T-cell (primary cell): ENCODE data around the gene AGGF1. TPM values are rescaled to one million over a fixed set of nuclear protein-coding genes. Genes with fewer than 3 reads are reported as not detected.
A peak's percentile ranks its signal among the peaks of the same experiment; 100 is the strongest.

ENCODE experiments used
- ATAC-seq, 4 experiments: fragments of 200-7000 bp in 3 of 4; fragments of 150-1000 bp in 1 of 4; cut with Tn5 transposase; replicated peaks in 1 of 4; 1 replicate in 3 of 4; 2 replicates in 1 of 4; pipeline ENCODE4 v1.10.0; 2021; ENCODE audit warnings: moderate library complexity in 3 of 4, mild to moderate bottlenecking in 2 of 4, moderate number of reproducible peaks in 1 of 4
- CTCF ChIA-PET, 2 donors: fragments of 300-600 bp; sonication (Branson Sonifier 250); formaldehyde crosslinking; loops; one replicate each; lab custom pipeline; 2022; ENCODE audit warnings: antibody characterized with exemption in 2 of 2; lab: Charles Lee
- POLR2A ChIA-PET, 2 donors: fragments of 300-600 bp; sonication (Branson Sonifier 250); formaldehyde crosslinking; loops; one replicate each; lab custom pipeline; 2022; ENCODE audit warnings: antibody characterized with exemption in 2 of 2; lab: Charles Lee
- DNase-seq, 35 experiments: peaks; one replicate each; pipeline versions ENCODE4 v3.0.0 to v3.0.0-alpha.2; 2013 to 2023
- H3K27ac ChIP-seq: one replicate; pipeline ENCODE4 v1.5.1; 2013; ENCODE audit warnings: low read length
- H3K27me3 ChIP-seq, 2 experiments: replicated peaks in 1 of 2; 1 replicate in 1 of 2; 2 replicates in 1 of 2; pipeline versions ENCODE4 v1.6.1 to v1.7.0; 2013; ENCODE audit warnings: low read length in 1 of 2, mixed read lengths in 1 of 2; ENCODE audit not compliant: control insufficient read depth in 2 of 2, insufficient read depth in 2 of 2; ENCODE audit errors: extremely low read depth in 1 of 2
- H3K36me3 ChIP-seq, 2 donors: 1 replicate in 1 of 2; 2 replicates in 1 of 2; pipeline versions ENCODE4 v1.6.1 to v1.7.0; 2013; ENCODE audit warnings: low read length in 1 of 2; ENCODE audit not compliant: control insufficient read depth in 2 of 2, insufficient read depth in 1 of 2; ENCODE audit errors: extremely low read depth in 1 of 2
- H3K4me1 ChIP-seq, 2 experiments: 1 replicate in 1 of 2; 2 replicates in 1 of 2; pipeline versions ENCODE4 v1.6.1 to v1.7.0; 2013; ENCODE audit warnings: low read length in 2 of 2, mixed read lengths in 1 of 2; ENCODE audit not compliant: insufficient read depth in 2 of 2, control insufficient read depth in 1 of 2; ENCODE audit errors: extremely low read depth in 1 of 2
- H3K4me3 ChIP-seq, 2 donors: 1 replicate in 1 of 2; 2 replicates in 1 of 2; pipeline versions ENCODE4 v1.5.1 to v1.7.0; 2013; ENCODE audit warnings: mild to moderate bottlenecking in 2 of 2, low read length in 1 of 2, moderate library complexity in 1 of 2; ENCODE audit not compliant: control insufficient read depth in 1 of 2; ENCODE audit errors: extremely low read depth in 1 of 2
- H3K9me3 ChIP-seq: 2 replicates; pipeline ENCODE4 v1.7.0; 2013
- H3K27ac Mint-ChIP-seq, 2 donors: one replicate each; pipeline ENCODE4 v1.8.0; 2020 to 2021; ENCODE audit warnings: mild to moderate bottlenecking in 2 of 2, mixed read lengths in 2 of 2
- H3K27me3 Mint-ChIP-seq, 2 donors: one replicate each; pipeline ENCODE4 v1.8.0; 2021 to 2022; ENCODE audit warnings: mixed read lengths in 2 of 2
- H3K36me3 Mint-ChIP-seq: one replicate; pipeline ENCODE4 v1.8.0; 2021; ENCODE audit warnings: mixed read lengths
- H3K4me1 Mint-ChIP-seq, 3 donors: one replicate each; pipeline ENCODE4 v1.8.0; 2020 to 2022; ENCODE audit warnings: mixed read lengths in 3 of 3, mild to moderate bottlenecking in 1 of 3
- H3K4me3 Mint-ChIP-seq, 3 donors: one replicate each; pipeline ENCODE4 v1.8.0; 2020 to 2022; ENCODE audit warnings: mild to moderate bottlenecking in 3 of 3, mixed read lengths in 3 of 3, moderate library complexity in 3 of 3
- H3K9me3 Mint-ChIP-seq, 3 donors: one replicate each; pipeline ENCODE4 v1.8.0; 2020 to 2022; ENCODE audit warnings: mixed read lengths in 3 of 3
- WGBS: methylation state at CpG from one replicate; pipeline ENCODE4 v1.1.5; 2013; ENCODE audit warnings: missing lambda C conversion rate; ENCODE audit not compliant: insufficient coverage; 5-methylcytosine and 5-hydroxymethylcytosine counted together
- total RNA-seq, 35 experiments: library from RNA in 6 of 35; stranded (reverse) in 6 of 35; fragments of 120-200 nt in 1 of 35; gene quantifications; one replicate each; pipeline versions ENCODE4 v1.2.1 to v1.2.4 and lab custom pipeline; 2013 to 2026

The AGGF1 gene
- total RNA-seq, 5 donors from 2014 or later (not counting 1 experiment from before 2014, with no cell fraction given), result 16.7 to 32.7 (median 27.5) TPM

DNA sequence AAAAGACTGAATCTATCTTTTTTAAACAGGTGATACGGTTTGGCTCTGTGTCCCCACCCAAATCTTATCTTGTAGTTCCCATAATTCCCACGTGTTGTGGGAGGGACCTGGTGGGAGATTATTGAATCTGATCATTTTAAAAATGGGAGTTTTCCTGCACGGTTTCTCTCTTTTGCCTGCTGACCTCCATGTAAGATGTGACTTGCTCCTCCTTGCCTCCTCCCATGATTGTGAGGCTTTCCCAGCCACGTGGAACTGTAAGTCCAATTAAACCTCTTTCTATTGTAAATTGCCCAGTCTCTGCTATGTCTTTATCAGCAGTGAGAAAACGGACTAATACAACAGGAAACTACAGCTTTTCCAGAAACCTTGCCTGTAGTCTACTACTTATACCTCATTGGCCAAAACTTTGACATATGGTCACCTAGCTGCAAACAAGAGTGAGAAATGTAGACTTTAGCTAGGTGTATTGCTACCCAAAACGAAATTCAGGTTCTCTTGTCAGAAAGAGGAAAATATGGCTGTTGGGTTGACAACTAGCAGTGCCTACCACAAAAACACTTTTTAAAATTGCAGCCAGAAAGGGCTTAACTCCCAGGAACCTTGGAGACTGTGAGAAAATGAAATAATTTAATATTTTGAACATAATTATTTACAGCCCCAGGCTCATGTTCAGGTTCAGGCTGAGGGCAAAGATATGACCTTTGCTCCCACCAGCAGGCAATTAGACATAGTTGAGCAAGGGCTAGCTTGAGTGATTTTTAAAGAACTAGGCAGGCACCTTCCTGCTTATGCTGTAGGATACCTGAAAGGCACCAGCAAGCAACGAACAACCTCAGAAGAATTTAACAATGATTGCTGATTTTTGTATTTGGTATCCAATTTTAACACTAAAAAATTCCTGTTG is 7.4 kb upstream of the AGGF1 start:
- H3K4me1 Mint-ChIP-seq, result no peaks in the 10 kb centered on the region

DNA sequence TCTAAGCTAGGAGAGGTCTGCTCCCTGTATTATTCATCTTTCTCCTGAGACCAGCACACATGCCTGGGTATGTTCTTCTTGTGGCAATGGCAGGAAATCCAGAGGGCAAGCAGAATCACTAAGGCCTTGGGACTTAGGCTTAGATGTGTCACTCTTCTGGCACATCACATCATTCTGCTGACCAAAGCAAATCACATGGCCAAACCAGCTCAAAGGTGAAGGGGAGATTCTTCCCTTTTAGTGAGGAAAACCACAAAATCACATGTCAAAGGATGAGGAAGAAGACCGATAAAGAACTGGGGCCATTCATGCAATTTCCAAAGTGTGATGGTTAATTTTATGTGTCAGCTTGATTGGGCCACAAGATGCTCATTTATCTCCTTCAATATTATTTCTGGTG is 5.7 kb upstream of the AGGF1 start:
- POLR2A ChIA-PET, result no interaction called here
- Histone ChIP-seq H3K9me3 (peaks cover 8% of the 10 kb centered on the region), H3K4me1 (peaks cover 0 to under 1% of the 10 kb centered on the region in 2 experiments), H3K4me3 (no peak overlapping the region), H3K27ac (no peak overlapping the region), H3K27me3 (peaks cover 0 to 11% of the 10 kb centered on the region in 2 experiments), H3K36me3 (no peaks in the 10 kb centered on the region)
- no peak overlapping the region for H3K4me3 Mint-ChIP-seq
- WGBS, result no CpG with 5 or more reads among the region's 1 CpG
- ATAC-seq, result no peak
- peaks cover 0 to 4% (median 2%) of the 10 kb centered on the region in 3 donors for H3K4me1 Mint-ChIP-seq
- peaks cover 17 to 26% of the 10 kb centered on the region in 2 donors for H3K27me3 Mint-ChIP-seq
- no peak overlapping the region for H3K27ac Mint-ChIP-seq
- peaks cover 3% of the 10 kb centered on the region for H3K36me3 Mint-ChIP-seq
- peaks cover 6 to 12% (median 10%) of the 10 kb centered on the region in 3 donors for H3K9me3 Mint-ChIP-seq
- DNase-seq, result no peak
- CTCF ChIA-PET, result interaction anchor here in 1 of 2 donors (0.5 kb wide), 1 partner anchor 425 kb away, joined by 3 read pairs; no protein-coding TSS in a partner anchor

More for the DNA sequence above, 7.4 kb upstream of the AGGF1 start:
- POLR2A ChIA-PET, result interaction anchor here in 1 of 2 donors (0.6 kb wide), 1 partner anchor 24 kb away, joined by 3 read pairs; no protein-coding TSS in a partner anchor
- Histone ChIP-seq H3K4me3 (no peak overlapping the region), H3K27ac (no peak overlapping the region), H3K4me1 (no peaks in the 10 kb centered on the region), H3K27me3 (peaks cover 0 to 15% of the 10 kb centered on the region in 2 experiments), H3K9me3 (peaks cover 3% of the 10 kb centered on the region), H3K36me3 (no peaks in the 10 kb centered on the region)
- no peaks in the 10 kb centered on the region for H3K36me3 Mint-ChIP-seq
- 75% methylated on average over 2 of the region's 7 CpGs for WGBS
- H3K27ac Mint-ChIP-seq, result no peak overlapping the region
- CTCF ChIA-PET, result no interaction called here
- H3K4me3 Mint-ChIP-seq, result no peak overlapping the region
- DNase-seq (no peak), ATAC-seq (no peak)
- H3K9me3 Mint-ChIP-seq, result no peaks in the 10 kb centered on the region
- H3K27me3 Mint-ChIP-seq, result peaks cover 23 to 32% of the 10 kb centered on the region in 2 donors

DNA sequence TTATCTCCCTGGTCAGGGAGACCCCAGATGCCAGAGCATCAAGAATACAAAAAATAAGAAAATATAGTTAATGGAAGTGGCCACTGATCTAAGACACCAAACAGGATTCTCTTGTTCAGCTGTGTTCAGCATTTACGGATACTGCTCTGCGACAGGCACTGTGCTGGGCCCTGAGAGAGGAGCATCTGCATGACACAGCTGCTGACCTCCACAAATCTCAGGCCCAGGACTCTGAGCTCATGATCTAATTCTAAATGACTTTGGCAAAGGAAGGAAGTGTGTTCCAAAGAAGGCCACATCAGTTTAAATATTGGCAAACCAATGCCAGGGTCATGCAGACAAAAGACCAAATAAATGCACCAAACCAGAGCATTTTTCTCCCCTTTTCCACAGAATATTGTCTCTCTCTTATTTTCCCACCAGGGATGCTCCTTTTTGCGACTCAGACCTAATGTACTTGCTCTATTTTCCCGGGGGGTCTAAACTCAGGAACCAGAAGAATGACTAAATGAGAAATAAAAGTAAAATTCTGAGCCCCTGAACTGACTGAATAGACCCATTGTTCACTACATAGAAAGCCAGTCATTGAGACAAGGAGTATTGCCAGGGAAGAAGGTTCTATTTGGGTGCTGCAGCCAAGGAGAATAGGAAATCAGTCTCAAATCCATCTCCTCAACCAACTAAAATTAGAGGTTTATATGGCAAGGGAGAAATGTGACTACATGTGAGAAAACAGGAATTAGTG is 1.4 kb upstream of the AGGF1 start:
- peaks cover 8% of the 10 kb centered on the region for H3K9me3 ChIP-seq
- Mint-ChIP-seq H3K27me3 (no peaks in the 10 kb centered on the region), H3K9me3 (peaks cover 6 to 12% (median 10%) of the 10 kb centered on the region in 3 donors), H3K4me3 (peak overlapping the region; percentile 41 to 76 (median 44)), H3K36me3 (peaks cover 3% of the 10 kb centered on the region), H3K27ac (peak overlapping the region; percentile 25 to 94), H3K4me1 (peaks cover 26 to 39% (median 35%) of the 10 kb centered on the region in 3 donors)
- ATAC-seq (no peak), DNase-seq (no peak)
- peaks cover 0 to 4% of the 10 kb centered on the region in 2 experiments for H3K27me3 ChIP-seq
- peaks cover 0 to 3% of the 10 kb centered on the region in 2 donors for H3K36me3 ChIP-seq
- H3K27ac ChIP-seq, result no peak overlapping the region
- no peak overlapping the region for H3K4me3 ChIP-seq
- WGBS, result 93% methylated on average over 2 of the region's 4 CpGs
- peaks cover 4 to 17% of the 10 kb centered on the region in 2 experiments for H3K4me1 ChIP-seq
- CTCF ChIA-PET, result no interaction called here
- POLR2A ChIA-PET, result no interaction called here

DNA sequence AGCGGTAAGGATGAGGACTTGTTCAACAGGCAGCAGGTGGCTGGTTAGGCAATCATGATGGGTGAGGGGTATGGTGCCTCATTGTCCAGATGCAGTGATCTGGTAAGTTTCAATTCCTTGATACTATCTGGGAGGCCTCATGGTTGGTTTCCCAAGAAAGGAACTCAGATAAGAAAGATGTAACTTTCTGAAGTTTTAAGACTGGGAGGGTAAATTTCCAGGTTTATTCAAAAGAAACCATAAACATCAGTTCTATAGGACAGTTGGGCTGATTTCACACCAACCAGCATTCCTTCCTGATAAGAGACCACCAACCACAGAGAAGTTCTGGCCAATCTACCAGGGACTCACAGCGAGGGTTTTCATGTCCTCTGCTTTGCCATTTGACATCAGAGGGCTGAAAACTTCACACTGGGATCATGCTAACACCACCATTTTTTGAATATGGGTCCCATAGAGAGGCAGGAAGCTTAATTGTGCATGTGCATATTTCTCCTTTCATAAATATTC is 773 bp upstream of the AGGF1 start:
- ATAC-seq, result no peak
- Histone ChIP-seq H3K9me3 (peaks cover 8% of the 10 kb centered on the region), H3K36me3 (peaks cover 0 to 8% of the 10 kb centered on the region in 2 donors), H3K4me1 (peaks cover 4 to 17% of the 10 kb centered on the region in 2 experiments), H3K4me3 (peak overlapping the region in 1 of 2 donors; percentile 89), H3K27me3 (peaks cover 0 to 1% of the 10 kb centered on the region in 2 experiments), H3K27ac (peak overlapping the region; percentile 35)
- H3K9me3 Mint-ChIP-seq, result peaks cover 6 to 12% (median 10%) of the 10 kb centered on the region in 3 donors
- H3K4me3 Mint-ChIP-seq, result peak overlapping the region; percentile 76 to 96 (median 94)
- H3K27ac Mint-ChIP-seq, result peak overlapping the region; percentile 90 to 94
- H3K4me1 Mint-ChIP-seq, result peaks cover 28 to 41% (median 40%) of the 10 kb centered on the region in 3 donors
- 100% methylated on average over 1 of the region's 2 CpGs for WGBS
- CTCF ChIA-PET, result interaction anchor here (0.6 to 2.0 kb wide), 6 partner anchors 13 to 463 kb away, joined by 3 to 9 read pairs (median 4); partner anchors contain the start of gene WDR41 (in 1 of the 2)
- no peak for DNase-seq
- H3K36me3 Mint-ChIP-seq, result peaks cover 4% of the 10 kb centered on the region
- POLR2A ChIA-PET, result no interaction called here
- H3K27me3 Mint-ChIP-seq, result no peaks in the 10 kb centered on the region

DNA sequence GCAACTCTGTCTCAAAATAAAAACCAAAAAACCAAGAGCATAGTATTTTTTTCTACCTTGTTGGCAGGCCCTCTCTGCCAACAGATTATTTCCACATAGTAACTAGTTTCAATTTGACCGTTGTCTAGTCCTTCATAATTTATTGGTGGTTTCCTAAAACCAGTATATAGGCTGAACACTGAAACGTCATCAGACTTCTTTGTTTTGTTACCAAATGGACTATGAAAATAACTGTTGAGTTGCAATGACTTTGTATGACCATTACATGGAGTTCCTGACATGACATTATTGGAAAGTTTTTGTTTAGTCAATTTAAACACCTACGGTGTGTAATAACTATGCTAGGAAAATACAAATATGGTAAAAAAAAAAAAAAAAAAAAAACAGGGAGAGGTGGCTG is 1.7 kb downstream of the AGGF1 start:
- DNase-seq (no peak), ATAC-seq (no peak)
- Histone ChIP-seq H3K36me3 (peaks cover 0 to 26% of the 10 kb centered on the region in 2 donors), H3K27ac (no peak overlapping the region), H3K9me3 (peaks cover 8% of the 10 kb centered on the region), H3K27me3 (no peaks in the 10 kb centered on the region), H3K4me1 (peaks cover 4 to 17% of the 10 kb centered on the region in 2 experiments), H3K4me3 (no peak overlapping the region)
- 80% methylated on average over 1 of the region's 3 CpGs for WGBS
- Mint-ChIP-seq H3K27me3 (no peaks in the 10 kb centered on the region), H3K9me3 (peaks cover 6 to 12% (median 10%) of the 10 kb centered on the region in 3 donors), H3K4me1 (peaks cover 28 to 52% (median 46%) of the 10 kb centered on the region in 3 donors), H3K4me3 (peak overlapping the region; percentile 76 to 96 (median 94)), H3K27ac (no peak overlapping the region), H3K36me3 (peaks cover 24% of the 10 kb centered on the region)
- ChIA-PET POLR2A (no interaction called here), CTCF (no interaction called here)
